ENCODE results near the gene MGMT. TPM values are rescaled to one million over a fixed set of nuclear protein-coding genes. Genes with fewer than 3 reads are reported as not detected.

Gene MGMT
- polyA plus RNA-seq, 1 experiment, result 10.9 TPM

DNA sequence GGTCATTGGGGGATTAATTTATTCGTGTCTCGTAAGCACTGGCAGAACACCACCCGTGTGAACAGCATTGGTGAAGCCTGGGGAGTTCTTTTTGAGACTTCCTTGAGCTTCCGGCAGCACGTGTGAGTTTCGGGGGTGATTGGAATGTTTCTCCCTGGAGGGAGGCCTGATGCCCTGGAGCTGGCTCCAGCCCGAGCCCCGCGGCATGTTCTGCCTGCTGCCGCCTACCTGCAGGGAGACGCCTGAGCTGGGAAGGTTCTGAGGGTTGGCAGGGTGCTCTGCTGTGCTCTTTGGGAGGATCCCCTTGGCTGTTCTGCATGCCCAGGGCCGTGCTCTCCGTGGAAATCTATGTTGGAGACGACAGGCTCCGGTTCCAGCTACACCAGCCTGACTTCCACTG is 159.3 kb downstream of the MGMT start:
- Histone ChIP-seq H3K27me3 (ENCODE audit: control insufficient read depth, insufficient read depth, low read length) (no peaks in the 10 kb centered on the region), H3K9me3 (ENCODE audit: control insufficient read depth, insufficient read depth, low read length) (peaks cover 16% of the 10 kb centered on the region), H3K4me3 (ENCODE audit: low read depth, low read length) (no peak overlapping the region), H3K27ac (ENCODE audit: low read depth, low read length) (no peak overlapping the region)
- TF ChIP-seq, protein P1, sequence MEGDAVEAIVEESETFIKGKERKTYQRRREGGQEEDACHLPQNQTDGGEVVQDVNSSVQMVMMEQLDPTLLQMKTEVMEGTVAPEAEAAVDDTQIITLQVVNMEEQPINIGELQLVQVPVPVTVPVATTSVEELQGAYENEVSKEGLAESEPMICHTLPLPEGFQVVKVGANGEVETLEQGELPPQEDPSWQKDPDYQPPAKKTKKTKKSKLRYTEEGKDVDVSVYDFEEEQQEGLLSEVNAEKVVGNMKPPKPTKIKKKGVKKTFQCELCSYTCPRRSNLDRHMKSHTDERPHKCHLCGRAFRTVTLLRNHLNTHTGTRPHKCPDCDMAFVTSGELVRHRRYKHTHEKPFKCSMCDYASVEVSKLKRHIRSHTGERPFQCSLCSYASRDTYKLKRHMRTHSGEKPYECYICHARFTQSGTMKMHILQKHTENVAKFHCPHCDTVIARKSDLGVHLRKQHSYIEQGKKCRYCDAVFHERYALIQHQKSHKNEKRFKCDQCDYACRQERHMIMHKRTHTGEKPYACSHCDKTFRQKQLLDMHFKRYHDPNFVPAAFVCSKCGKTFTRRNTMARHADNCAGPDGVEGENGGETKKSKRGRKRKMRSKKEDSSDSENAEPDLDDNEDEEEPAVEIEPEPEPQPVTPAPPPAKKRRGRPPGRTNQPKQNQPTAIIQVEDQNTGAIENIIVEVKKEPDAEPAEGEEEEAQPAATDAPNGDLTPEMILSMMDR (IDR thresholded peaks at IDR 0.05; ENCODE audit: low read depth, low read length), result no peak
- no peak for DNase-seq (ENCODE audit: low read depth, low spot score)
- ChIA-PET POLR2A (no interaction called here), CTCF (no interaction called here)

DNA sequence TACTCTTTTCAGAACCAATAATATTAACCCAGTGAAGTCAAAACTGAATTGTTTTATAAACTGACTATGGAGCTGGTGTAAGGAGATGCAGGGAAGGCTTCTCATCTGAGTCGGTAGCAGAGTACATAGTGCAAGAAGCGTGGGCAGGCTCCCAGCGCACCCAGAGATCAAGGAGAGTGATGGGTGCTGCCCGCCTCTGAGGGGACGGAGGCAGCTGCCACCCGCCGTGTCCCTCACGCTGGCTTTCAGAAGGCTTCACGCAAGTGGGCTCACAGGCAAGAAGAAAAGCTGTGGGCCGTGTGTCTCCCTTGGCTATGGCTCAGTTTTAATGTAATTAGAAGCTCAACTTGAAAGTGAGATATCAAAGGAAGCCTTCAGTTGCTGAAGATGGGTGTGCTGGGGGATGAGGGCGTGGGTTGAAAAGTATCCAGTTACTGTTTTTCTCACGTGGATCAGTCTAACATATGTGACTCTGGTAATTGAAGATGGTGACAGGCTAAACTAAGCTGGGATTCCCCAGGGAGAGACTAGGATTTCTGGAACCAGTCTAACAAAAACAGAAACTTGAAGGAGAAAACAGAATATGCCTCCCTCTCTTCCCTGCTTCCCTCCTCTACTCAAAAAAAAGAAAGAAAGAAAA is 159.9 kb downstream of the MGMT start:
- no peaks in the 10 kb centered on the region for H3K27me3 ChIP-seq (ENCODE audit: control insufficient read depth, insufficient read depth, low read length)
- no peak for DNase-seq (ENCODE audit: low read depth, low spot score)
- TF ChIP-seq, protein P1 (IDR thresholded peaks at IDR 0.05; ENCODE audit: low read depth, low read length), result no peak
- POLR2A ChIA-PET, result no interaction called here
- H3K27ac ChIP-seq (ENCODE audit: low read depth, low read length), result no peak overlapping the region
- no peak overlapping the region for H3K4me3 ChIP-seq (ENCODE audit: low read depth, low read length)
- H3K9me3 ChIP-seq (ENCODE audit: control insufficient read depth, insufficient read depth, low read length), result peaks cover 16% of the 10 kb centered on the region
- CTCF ChIA-PET, result no interaction called here

GRCh38 chr10:129627442-129627841 is 160.4 kb downstream of the MGMT start:
- no peak overlapping the region for H3K27ac ChIP-seq (ENCODE audit: low read depth, low read length)
- ChIA-PET POLR2A (no interaction called here), CTCF (no interaction called here)
- no peak for DNase-seq (ENCODE audit: low read depth, low spot score)
- H3K9me3 ChIP-seq (ENCODE audit: control insufficient read depth, insufficient read depth, low read length), result peaks cover 16% of the 10 kb centered on the region
- H3K27me3 ChIP-seq (ENCODE audit: control insufficient read depth, insufficient read depth, low read length), result no peaks in the 10 kb centered on the region
- TF ChIP-seq, protein P1 (IDR thresholded peaks at IDR 0.05; ENCODE audit: low read depth, low read length), result no peak
- no peak overlapping the region for H3K4me3 ChIP-seq (ENCODE audit: low read depth, low read length)

GRCh38 chr10:129628823-129629222 is 161.8 kb downstream of the MGMT start:
- TF ChIP-seq, protein P1 (IDR thresholded peaks at IDR 0.05; ENCODE audit: low read depth, low read length), result no peak

GRCh38 chr10:129629911-129630310 is 162.9 kb downstream of the MGMT start:
- CTCF ChIA-PET, result no interaction called here
- H3K4me3 ChIP-seq (ENCODE audit: low read depth, low read length), result no peak overlapping the region

More at GRCh38 chr10:129628823-129629222, 161.8 kb downstream of the MGMT start:
- CTCF ChIA-PET, result no interaction called here
- no peak overlapping the region for H3K27ac ChIP-seq (ENCODE audit: low read depth, low read length)
- H3K27me3 ChIP-seq (ENCODE audit: control insufficient read depth, insufficient read depth, low read length), result no peaks in the 10 kb centered on the region
- POLR2A ChIA-PET, result no interaction called here
- DNase-seq (ENCODE audit: low read depth, low spot score), result no peak
- no peak overlapping the region for H3K4me3 ChIP-seq (ENCODE audit: low read depth, low read length)
- peaks cover 16% of the 10 kb centered on the region for H3K9me3 ChIP-seq (ENCODE audit: control insufficient read depth, insufficient read depth, low read length)

More at GRCh38 chr10:129629911-129630310, 162.9 kb downstream of the MGMT start:
- H3K9me3 ChIP-seq (ENCODE audit: control insufficient read depth, insufficient read depth, low read length), result peaks cover 17% of the 10 kb centered on the region
- no peak overlapping the region for H3K27ac ChIP-seq (ENCODE audit: low read depth, low read length)
- DNase-seq (ENCODE audit: low read depth, low spot score), result no peak
- POLR2A ChIA-PET, result no interaction called here
- no peaks in the 10 kb centered on the region for H3K27me3 ChIP-seq (ENCODE audit: control insufficient read depth, insufficient read depth, low read length)
- TF ChIP-seq, protein P1 (IDR thresholded peaks at IDR 0.05; ENCODE audit: low read depth, low read length), result no peak
